Measurements from ENCODE around the gene SHC2. TPM values are rescaled to one million over a fixed set of nuclear protein-coding genes. Genes with fewer than 3 reads are reported as not detected.
"Not testable (repeated sequence)": the region's sequence is repeated elsewhere in the genome, so short reads cannot be mapped to it uniquely, and the experiment has no call there.

SHC2 gene
- total and polyA plus RNA-seq, 2 experiments from 2014 or later = 2.2 to 4.6 TPM

DNA sequence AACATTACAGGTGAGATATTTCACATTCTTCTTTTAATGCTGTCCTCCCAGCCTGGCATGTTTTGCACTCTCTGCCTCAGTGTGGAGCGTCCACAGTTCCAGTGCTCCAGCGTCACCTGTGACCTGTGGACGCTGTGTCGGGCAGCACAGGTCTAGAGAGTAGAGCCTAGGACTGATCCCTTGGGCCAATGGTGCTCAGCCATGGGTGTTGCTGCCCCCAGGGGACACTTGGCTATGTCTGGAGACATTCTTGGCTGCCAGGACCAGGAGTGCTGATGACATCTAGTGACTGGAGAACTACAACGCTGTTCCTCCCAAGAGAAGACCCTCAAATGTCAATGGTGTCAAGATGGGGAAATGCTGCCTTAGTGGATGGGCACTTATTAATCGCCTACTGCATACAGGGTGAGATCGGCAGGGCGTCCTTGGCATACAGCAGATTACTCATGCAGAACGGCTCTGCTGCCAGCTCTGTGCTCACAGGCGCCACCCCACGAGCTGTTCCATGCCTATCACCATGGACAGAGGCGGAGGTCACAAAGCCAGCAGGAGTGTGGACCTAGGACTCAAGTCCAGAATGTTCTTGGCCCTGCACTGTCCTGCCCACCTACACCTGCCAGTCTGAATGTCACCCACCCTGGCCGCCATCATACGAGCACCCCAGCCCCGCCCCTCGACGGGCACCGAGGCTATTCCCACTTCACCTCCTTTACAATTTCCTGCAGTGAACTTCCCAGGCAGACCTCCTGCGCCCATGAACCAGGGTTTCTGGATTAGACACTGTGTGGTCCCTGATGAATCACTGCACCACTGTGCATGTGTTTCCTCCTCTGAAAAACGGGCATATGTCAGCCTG is 21.6 kb upstream of the SHC2 start:
- Mint-ChIP-seq H3K9me3 (peaks cover 36% of the 10 kb centered on the region), H3K4me1 (peaks cover 16% of the 10 kb centered on the region), H3K36me3 (ENCODE audit: low read depth) (peaks cover 14% of the 10 kb centered on the region), H3K4me3 (no peak overlapping the region), H3K27me3 (ENCODE audit: insufficient read depth, low read depth, poor library complexity) (peaks cover 47% of the 10 kb centered on the region), H3K27ac (no peak overlapping the region)
- H3K79me2 ChIP-seq (replicated peaks; ENCODE audit: insufficient read depth) = no peaks in the 10 kb centered on the region
- no peaks in the 10 kb centered on the region for H3K36me3 ChIP-seq (ENCODE audit: insufficient read depth)
- H3K4me3 ChIP-seq = no peak overlapping the region
- H3K4me1 ChIP-seq (ENCODE audit: insufficient read depth) = no peaks in the 10 kb centered on the region
- H3F3A ChIP-seq (replicated peaks; ENCODE audit: low read depth) = peaks cover 16% of the 10 kb centered on the region
- TF ChIP-seq, protein P1, sequence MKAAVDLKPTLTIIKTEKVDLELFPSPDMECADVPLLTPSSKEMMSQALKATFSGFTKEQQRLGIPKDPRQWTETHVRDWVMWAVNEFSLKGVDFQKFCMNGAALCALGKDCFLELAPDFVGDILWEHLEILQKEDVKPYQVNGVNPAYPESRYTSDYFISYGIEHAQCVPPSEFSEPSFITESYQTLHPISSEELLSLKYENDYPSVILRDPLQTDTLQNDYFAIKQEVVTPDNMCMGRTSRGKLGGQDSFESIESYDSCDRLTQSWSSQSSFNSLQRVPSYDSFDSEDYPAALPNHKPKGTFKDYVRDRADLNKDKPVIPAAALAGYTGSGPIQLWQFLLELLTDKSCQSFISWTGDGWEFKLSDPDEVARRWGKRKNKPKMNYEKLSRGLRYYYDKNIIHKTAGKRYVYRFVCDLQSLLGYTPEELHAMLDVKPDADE (IDR thresholded peaks at IDR 0.05) = no peak
- TF ChIP-seq JUNB (IDR thresholded peaks at IDR 0.05; ENCODE audit: unreplicated experiment) (no peak), NANOG (IDR thresholded peaks at IDR 0.05; ENCODE audit: borderline replicate concordance) (no peak), CREB1 (CRISPR knock-in tag; IDR thresholded peaks at IDR 0.05; ENCODE audit: low read depth) (no peak), POLR2AphosphoS5 (IDR thresholded peaks at IDR 0.05; ENCODE audit: low read depth) (no peak), EZH2phosphoT487 (IDR thresholded peaks at IDR 0.05; ENCODE audit: unreplicated experiment) (no peak), ZNF114 (CRISPR knock-in tag; IDR thresholded peaks at IDR 0.05) (no peak), ZNF331 (CRISPR knock-in tag; IDR thresholded peaks at IDR 0.05; ENCODE audit: low read depth) (no peak)
- TF ChIP-seq, protein P2, sequence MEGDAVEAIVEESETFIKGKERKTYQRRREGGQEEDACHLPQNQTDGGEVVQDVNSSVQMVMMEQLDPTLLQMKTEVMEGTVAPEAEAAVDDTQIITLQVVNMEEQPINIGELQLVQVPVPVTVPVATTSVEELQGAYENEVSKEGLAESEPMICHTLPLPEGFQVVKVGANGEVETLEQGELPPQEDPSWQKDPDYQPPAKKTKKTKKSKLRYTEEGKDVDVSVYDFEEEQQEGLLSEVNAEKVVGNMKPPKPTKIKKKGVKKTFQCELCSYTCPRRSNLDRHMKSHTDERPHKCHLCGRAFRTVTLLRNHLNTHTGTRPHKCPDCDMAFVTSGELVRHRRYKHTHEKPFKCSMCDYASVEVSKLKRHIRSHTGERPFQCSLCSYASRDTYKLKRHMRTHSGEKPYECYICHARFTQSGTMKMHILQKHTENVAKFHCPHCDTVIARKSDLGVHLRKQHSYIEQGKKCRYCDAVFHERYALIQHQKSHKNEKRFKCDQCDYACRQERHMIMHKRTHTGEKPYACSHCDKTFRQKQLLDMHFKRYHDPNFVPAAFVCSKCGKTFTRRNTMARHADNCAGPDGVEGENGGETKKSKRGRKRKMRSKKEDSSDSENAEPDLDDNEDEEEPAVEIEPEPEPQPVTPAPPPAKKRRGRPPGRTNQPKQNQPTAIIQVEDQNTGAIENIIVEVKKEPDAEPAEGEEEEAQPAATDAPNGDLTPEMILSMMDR (conservative IDR thresholded peaks at IDR 0.05; ENCODE audit: low read depth in 2 of 2) = peak; percentile 26 to 55; a peak in 3 of 4 replicates
- TF ChIP-seq, protein P3, sequence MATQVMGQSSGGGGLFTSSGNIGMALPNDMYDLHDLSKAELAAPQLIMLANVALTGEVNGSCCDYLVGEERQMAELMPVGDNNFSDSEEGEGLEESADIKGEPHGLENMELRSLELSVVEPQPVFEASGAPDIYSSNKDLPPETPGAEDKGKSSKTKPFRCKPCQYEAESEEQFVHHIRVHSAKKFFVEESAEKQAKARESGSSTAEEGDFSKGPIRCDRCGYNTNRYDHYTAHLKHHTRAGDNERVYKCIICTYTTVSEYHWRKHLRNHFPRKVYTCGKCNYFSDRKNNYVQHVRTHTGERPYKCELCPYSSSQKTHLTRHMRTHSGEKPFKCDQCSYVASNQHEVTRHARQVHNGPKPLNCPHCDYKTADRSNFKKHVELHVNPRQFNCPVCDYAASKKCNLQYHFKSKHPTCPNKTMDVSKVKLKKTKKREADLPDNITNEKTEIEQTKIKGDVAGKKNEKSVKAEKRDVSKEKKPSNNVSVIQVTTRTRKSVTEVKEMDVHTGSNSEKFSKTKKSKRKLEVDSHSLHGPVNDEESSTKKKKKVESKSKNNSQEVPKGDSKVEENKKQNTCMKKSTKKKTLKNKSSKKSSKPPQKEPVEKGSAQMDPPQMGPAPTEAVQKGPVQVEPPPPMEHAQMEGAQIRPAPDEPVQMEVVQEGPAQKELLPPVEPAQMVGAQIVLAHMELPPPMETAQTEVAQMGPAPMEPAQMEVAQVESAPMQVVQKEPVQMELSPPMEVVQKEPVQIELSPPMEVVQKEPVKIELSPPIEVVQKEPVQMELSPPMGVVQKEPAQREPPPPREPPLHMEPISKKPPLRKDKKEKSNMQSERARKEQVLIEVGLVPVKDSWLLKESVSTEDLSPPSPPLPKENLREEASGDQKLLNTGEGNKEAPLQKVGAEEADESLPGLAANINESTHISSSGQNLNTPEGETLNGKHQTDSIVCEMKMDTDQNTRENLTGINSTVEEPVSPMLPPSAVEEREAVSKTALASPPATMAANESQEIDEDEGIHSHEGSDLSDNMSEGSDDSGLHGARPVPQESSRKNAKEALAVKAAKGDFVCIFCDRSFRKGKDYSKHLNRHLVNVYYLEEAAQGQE (IDR thresholded peaks at IDR 0.05; ENCODE audit: unreplicated experiment) = peak; percentile 71
- ATAC-seq = peak; percentile 15; the same call in 1 of the 3 replicates
- H3K9me2 ChIP-seq (ENCODE audit: insufficient read depth) = peaks cover 3% of the 10 kb centered on the region; the same call in 1 of the 2 replicates
- H2AFZ ChIP-seq = no peak overlapping the region
- no peak overlapping the region for H3K27ac ChIP-seq (ENCODE audit: low read depth)
- H3K4me2 ChIP-seq = no peak overlapping the region
- no peaks in the 10 kb centered on the region for H3K27me3 ChIP-seq (ENCODE audit: insufficient read depth)
- no peaks in the 10 kb centered on the region for H4K20me1 ChIP-seq (replicated peaks; ENCODE audit: insufficient read depth)
- DNase-seq (ENCODE audit: low spot score) = no peak

DNA sequence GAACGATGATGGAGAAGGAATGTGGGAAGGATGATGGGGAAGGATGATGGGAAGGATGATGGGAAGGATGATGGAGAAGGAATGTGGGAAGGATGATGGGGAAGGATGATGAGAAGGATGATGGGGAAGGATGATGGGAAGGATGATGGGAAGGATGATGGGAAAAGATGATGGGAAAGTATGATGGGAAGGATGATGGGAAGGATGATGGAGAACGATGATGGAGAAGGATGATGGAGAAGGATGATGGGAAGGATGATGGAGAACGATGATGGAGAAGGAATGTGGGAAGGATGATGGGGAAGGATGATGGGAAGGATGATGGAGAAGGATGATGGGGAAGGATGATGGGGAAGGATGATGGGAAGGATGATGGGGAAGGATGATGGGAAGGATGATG is 20.3 kb upstream of the SHC2 start:
- not testable (repeated sequence) for H3K9me2 ChIP-seq (ENCODE audit: insufficient read depth); H3K4me3 ChIP-seq; H4K20me1 ChIP-seq (replicated peaks; ENCODE audit: insufficient read depth); H3K4me1 ChIP-seq (ENCODE audit: insufficient read depth); H3K4me2 ChIP-seq; H2AFZ ChIP-seq; H3K27ac Mint-ChIP-seq; H3K27ac ChIP-seq (ENCODE audit: low read depth); H3K36me3 ChIP-seq (ENCODE audit: insufficient read depth); DNase-seq (ENCODE audit: low spot score); H3K79me2 ChIP-seq (replicated peaks; ENCODE audit: insufficient read depth); H3K4me3 Mint-ChIP-seq; ATAC-seq; H3K27me3 ChIP-seq (ENCODE audit: insufficient read depth)
- Mint-ChIP-seq H3K27me3 (ENCODE audit: insufficient read depth, low read depth, poor library complexity) (peaks cover 45% of the 10 kb centered on the region), H3K4me1 (peaks cover 13% of the 10 kb centered on the region), H3K9me3 (peaks cover 36% of the 10 kb centered on the region), H3K36me3 (ENCODE audit: low read depth) (peaks cover 14% of the 10 kb centered on the region)
- peaks cover 15% of the 10 kb centered on the region for H3F3A ChIP-seq (replicated peaks; ENCODE audit: low read depth)

Data from GM23338 (cell line).